Measurements from ENCODE around the gene CASKIN2.

Gene CASKIN2

GRCh38 chr17:75514299-75514918, 928 bp downstream of the CASKIN2 start:
- H3K4me3 ChIP-seq (ENCODE audit: low read length): peak overlapping the region; percentile 71

GRCh38 chr17:75513641-75514000, 1.7 kb downstream of the CASKIN2 start:
- TF ChIP-seq CTCF (conservative IDR thresholded peaks at IDR 0.05; ENCODE audit: low read depth, low read length): no peak
- H3K4me3 ChIP-seq (ENCODE audit: low read length): no peak overlapping the region
- no peak for DNase-seq (ENCODE audit: low read depth)

More at GRCh38 chr17:75514299-75514918, 928 bp downstream of the CASKIN2 start:
- no peak for DNase-seq (ENCODE audit: low read depth)
- TF ChIP-seq CTCF (conservative IDR thresholded peaks at IDR 0.05; ENCODE audit: low read depth, low read length): no peak

GRCh38 chr17:75512926-75513640, 2.3 kb downstream of the CASKIN2 start:
- no peak for TF ChIP-seq CTCF (conservative IDR thresholded peaks at IDR 0.05; ENCODE audit: low read depth, low read length)
- no peak overlapping the region for H3K4me3 ChIP-seq (ENCODE audit: low read length)
- no peak for DNase-seq (ENCODE audit: low read depth)

- no peak overlapping the region for H3K4me3 ChIP-seq (ENCODE audit: low read length)
- DNase-seq (ENCODE audit: low read depth): no peak
- TF ChIP-seq CTCF (conservative IDR thresholded peaks at IDR 0.05; ENCODE audit: low read depth, low read length): no peak
These were observed 3.4 kb downstream of the CASKIN2 start for GRCh38 chr17:75511610-75512575.

- no peak overlapping the region for H3K4me3 ChIP-seq (ENCODE audit: low read length)
- no peak for TF ChIP-seq CTCF (conservative IDR thresholded peaks at IDR 0.05; ENCODE audit: low read depth, low read length)
- no peak for DNase-seq (ENCODE audit: low read depth)
These were observed 4.1 kb downstream of the CASKIN2 start for GRCh38 chr17:75511270-75511609.

GRCh38 chr17:75509528-75510258, 5.6 kb downstream of the CASKIN2 start:
- no peak for TF ChIP-seq CTCF (conservative IDR thresholded peaks at IDR 0.05; ENCODE audit: low read depth, low read length)
- no peak overlapping the region for H3K4me3 ChIP-seq (ENCODE audit: low read length)
- DNase-seq (ENCODE audit: low read depth): no peak
